ENCODE measurements around the gene CDH8. TPM values are rescaled to one million over a fixed set of nuclear protein-coding genes. Genes with fewer than 3 reads are reported as not detected.

Gene CDH8
- polyA plus RNA-seq, 1 of the 3 experiments (the other 2 are of a cell fraction), result 0.05 TPM

DNA sequence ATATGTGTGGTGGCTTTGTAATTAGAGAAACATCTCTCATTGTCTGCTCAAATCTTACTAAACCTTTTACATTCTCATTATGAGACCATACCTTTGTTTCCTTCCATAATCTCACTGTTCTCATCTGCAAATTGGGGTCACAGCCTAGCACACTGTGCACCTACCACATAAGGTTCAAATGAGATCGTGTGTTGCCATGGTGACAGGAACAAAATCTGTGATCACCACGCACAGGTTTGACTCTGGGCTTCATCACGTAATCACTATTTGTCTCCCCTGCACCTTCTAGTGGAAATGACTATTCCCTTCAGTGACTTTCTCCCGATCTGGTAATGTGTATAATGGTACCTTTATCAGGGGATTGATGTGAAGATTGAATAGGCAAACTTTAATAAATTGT lies 26.1 kb downstream of the CDH8 start (continued):
- TF ChIP-seq, protein P1, sequence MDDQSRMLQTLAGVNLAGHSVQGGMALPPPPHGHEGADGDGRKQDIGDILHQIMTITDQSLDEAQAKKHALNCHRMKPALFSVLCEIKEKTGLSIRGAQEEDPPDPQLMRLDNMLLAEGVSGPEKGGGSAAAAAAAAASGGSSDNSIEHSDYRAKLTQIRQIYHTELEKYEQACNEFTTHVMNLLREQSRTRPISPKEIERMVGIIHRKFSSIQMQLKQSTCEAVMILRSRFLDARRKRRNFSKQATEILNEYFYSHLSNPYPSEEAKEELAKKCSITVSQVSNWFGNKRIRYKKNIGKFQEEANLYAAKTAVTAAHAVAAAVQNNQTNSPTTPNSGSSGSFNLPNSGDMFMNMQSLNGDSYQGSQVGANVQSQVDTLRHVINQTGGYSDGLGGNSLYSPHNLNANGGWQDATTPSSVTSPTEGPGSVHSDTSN (IDR thresholded peaks at IDR 0.05), result no peak
- TF ChIP-seq RFX5 (IDR thresholded peaks at IDR 0.05; ENCODE audit: low read length) (no peak), TEAD4 (IDR thresholded peaks at IDR 0.05; ENCODE audit: borderline replicate concordance, insufficient read depth) (no peak), EZH2phosphoT487 (IDR thresholded peaks at IDR 0.05; ENCODE audit: borderline replicate concordance, low read depth) (no peak)

DNA sequence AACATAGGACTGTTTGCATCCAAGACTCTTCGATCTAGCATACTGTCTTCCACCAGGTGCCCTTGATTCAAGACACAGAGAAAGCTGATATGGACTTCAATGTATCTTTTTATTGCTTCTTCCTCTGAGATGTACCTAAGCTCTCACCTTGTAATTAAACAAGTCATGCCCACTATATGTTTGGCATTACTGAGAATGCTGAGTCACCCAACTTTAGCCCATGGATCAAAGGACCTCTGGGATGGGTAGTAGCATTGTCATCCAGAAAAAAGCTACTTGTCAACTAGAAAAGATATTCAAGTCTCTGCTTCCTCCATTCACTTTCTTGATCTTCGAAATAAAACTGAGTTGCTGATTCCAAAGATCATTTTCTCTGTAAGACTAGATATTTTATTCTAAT lies 37.8 kb downstream of the CDH8 start:
- Histone ChIP-seq H4K20me1 (ENCODE audit: insufficient read depth) (no peaks in the 10 kb centered on the region), H3K9me3 (no peaks in the 10 kb centered on the region), H3K27ac (ENCODE audit: low read depth in 2 of 2, low read length in 1 of 2) (no peak overlapping the region), H2AFZ (ENCODE audit: low read depth) (no peak overlapping the region), H3K79me2 (ENCODE audit: insufficient read depth) (no peaks in the 10 kb centered on the region), H3K4me3 (ENCODE audit: low read depth in 2 of 2, low read length in 1 of 2) (no peak overlapping the region), H3K4me1 (ENCODE audit: control insufficient read depth in 1 of 2, insufficient read depth in 2 of 2, low read depth in 1 of 2, low read length in 1 of 2) (no peaks in the 10 kb centered on the region), H3K4me2 (no peak overlapping the region), H3K36me3 (replicated peaks in 1 of 2; ENCODE audit: control insufficient read depth in 1 of 2, insufficient read depth in 2 of 2, low read length in 1 of 2) (no peaks in the 10 kb centered on the region), H3F3A (replicated peaks; ENCODE audit: insufficient read depth) (no peaks in the 10 kb centered on the region), H3K9ac (no peak overlapping the region), H3K9me2 (no peaks in the 10 kb centered on the region), H3K27me3 (ENCODE audit: insufficient read depth) (no peaks in the 10 kb centered on the region)
- ChIA-PET POLR2A (no interaction called here), CTCF (no interaction called here)
- no peak for DNase-seq
- 22% methylated on average over 2 of the region's 2 CpGs for WGBS (ENCODE audit: low lambda C conversion rate)
- TF ChIP-seq, protein P2, sequence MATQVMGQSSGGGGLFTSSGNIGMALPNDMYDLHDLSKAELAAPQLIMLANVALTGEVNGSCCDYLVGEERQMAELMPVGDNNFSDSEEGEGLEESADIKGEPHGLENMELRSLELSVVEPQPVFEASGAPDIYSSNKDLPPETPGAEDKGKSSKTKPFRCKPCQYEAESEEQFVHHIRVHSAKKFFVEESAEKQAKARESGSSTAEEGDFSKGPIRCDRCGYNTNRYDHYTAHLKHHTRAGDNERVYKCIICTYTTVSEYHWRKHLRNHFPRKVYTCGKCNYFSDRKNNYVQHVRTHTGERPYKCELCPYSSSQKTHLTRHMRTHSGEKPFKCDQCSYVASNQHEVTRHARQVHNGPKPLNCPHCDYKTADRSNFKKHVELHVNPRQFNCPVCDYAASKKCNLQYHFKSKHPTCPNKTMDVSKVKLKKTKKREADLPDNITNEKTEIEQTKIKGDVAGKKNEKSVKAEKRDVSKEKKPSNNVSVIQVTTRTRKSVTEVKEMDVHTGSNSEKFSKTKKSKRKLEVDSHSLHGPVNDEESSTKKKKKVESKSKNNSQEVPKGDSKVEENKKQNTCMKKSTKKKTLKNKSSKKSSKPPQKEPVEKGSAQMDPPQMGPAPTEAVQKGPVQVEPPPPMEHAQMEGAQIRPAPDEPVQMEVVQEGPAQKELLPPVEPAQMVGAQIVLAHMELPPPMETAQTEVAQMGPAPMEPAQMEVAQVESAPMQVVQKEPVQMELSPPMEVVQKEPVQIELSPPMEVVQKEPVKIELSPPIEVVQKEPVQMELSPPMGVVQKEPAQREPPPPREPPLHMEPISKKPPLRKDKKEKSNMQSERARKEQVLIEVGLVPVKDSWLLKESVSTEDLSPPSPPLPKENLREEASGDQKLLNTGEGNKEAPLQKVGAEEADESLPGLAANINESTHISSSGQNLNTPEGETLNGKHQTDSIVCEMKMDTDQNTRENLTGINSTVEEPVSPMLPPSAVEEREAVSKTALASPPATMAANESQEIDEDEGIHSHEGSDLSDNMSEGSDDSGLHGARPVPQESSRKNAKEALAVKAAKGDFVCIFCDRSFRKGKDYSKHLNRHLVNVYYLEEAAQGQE (IDR thresholded peaks at IDR 0.05; ENCODE audit: low read depth, low read length), result no peak
- TF ChIP-seq EZH2phosphoT487 (IDR thresholded peaks at IDR 0.05; ENCODE audit: borderline replicate concordance, low read depth), result no peak

DNA sequence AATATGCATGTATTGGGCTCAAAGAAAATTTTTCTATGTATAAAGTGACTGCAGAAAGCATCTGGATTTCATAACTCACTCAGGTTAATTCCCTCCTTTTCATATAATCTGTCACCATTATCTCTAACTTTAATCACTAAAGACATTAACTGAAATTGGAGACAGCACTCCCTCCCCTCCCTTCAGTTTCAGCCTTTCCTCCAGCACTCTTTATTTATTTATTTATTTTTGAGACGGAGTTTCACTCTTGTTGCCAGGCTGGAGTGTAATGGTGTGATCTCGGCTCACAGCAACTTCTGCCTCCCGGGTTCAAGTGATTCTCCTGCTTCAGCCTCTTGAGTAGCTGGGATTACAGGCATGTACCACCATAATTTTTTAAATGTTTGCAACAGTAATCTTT lies 43.1 kb downstream of the CDH8 start:
- DNase-seq, result no peak
- H3F3A ChIP-seq (replicated peaks; ENCODE audit: insufficient read depth), result no peaks in the 10 kb centered on the region
- ChIA-PET CTCF (no interaction called here), POLR2A (no interaction called here)
- H3K4me3 ChIP-seq (ENCODE audit: low read depth in 2 of 2, low read length in 1 of 2), result no peak overlapping the region
- H3K4me2 ChIP-seq, result no peak overlapping the region
- H3K9me3 ChIP-seq, result no peaks in the 10 kb centered on the region
- TF ChIP-seq, protein P3, sequence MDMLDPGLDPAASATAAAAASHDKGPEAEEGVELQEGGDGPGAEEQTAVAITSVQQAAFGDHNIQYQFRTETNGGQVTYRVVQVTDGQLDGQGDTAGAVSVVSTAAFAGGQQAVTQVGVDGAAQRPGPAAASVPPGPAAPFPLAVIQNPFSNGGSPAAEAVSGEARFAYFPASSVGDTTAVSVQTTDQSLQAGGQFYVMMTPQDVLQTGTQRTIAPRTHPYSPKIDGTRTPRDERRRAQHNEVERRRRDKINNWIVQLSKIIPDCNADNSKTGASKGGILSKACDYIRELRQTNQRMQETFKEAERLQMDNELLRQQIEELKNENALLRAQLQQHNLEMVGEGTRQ (IDR thresholded peaks at IDR 0.05; ENCODE audit: borderline replicate concordance, low read depth, low read length), result no peak
- no peak for TF ChIP-seq JUND (IDR thresholded peaks at IDR 0.05)
- TF ChIP-seq, protein P1 (IDR thresholded peaks at IDR 0.05), result no peak
- TF ChIP-seq CHD2 (IDR thresholded peaks at IDR 0.05; ENCODE audit: low read length, partially characterized antibody), result no peak
- no peak for TF ChIP-seq NRF1 (IDR thresholded peaks at IDR 0.05; ENCODE audit: low read depth, low read length)
- TF ChIP-seq GATA2 (CRISPR knock-in tag; IDR thresholded peaks at IDR 0.05), result no peak
- no peak for TF ChIP-seq RXRA (IDR thresholded peaks at IDR 0.05; ENCODE audit: borderline replicate concordance, low read depth)
- TF ChIP-seq YY1 (IDR thresholded peaks at IDR 0.05; ENCODE audit: low read depth), result no peak
- TF ChIP-seq POLR2AphosphoS5 (IDR thresholded peaks at IDR 0.05; ENCODE audit: low read depth, low read length), result no peak
- no peak for TF ChIP-seq TCF12 (IDR thresholded peaks at IDR 0.05)
- TF ChIP-seq EZH2phosphoT487 (IDR thresholded peaks at IDR 0.05; ENCODE audit: borderline replicate concordance, low read depth), result no peak
- TF ChIP-seq GABPA (IDR thresholded peaks at IDR 0.05; ENCODE audit: low read depth), result no peak
- TF ChIP-seq, protein P4, sequence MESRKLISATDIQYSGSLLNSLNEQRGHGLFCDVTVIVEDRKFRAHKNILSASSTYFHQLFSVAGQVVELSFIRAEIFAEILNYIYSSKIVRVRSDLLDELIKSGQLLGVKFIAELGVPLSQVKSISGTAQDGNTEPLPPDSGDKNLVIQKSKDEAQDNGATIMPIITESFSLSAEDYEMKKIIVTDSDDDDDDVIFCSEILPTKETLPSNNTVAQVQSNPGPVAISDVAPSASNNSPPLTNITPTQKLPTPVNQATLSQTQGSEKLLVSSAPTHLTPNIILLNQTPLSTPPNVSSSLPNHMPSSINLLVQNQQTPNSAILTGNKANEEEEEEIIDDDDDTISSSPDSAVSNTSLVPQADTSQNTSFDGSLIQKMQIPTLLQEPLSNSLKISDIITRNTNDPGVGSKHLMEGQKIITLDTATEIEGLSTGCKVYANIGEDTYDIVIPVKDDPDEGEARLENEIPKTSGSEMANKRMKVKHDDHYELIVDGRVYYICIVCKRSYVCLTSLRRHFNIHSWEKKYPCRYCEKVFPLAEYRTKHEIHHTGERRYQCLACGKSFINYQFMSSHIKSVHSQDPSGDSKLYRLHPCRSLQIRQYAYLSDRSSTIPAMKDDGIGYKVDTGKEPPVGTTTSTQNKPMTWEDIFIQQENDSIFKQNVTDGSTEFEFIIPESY (IDR thresholded peaks at IDR 0.05; ENCODE audit: borderline replicate concordance, low read depth), result no peak
- no peak for TF ChIP-seq MEF2A (IDR thresholded peaks at IDR 0.05; ENCODE audit: borderline replicate concordance, low read depth)
- TF ChIP-seq RAD21 (IDR thresholded peaks at IDR 0.05; ENCODE audit: low read length), result no peak
- no peaks in the 10 kb centered on the region for H3K27me3 ChIP-seq (ENCODE audit: insufficient read depth)
- no peaks in the 10 kb centered on the region for H4K20me1 ChIP-seq (ENCODE audit: insufficient read depth)
- WGBS (ENCODE audit: low lambda C conversion rate), result 21% methylated on average over 3 of the region's 3 CpGs
- no peak overlapping the region for H2AFZ ChIP-seq (ENCODE audit: low read depth)
- H3K4me1 ChIP-seq (ENCODE audit: control insufficient read depth in 1 of 2, insufficient read depth in 2 of 2, low read depth in 1 of 2, low read length in 1 of 2), result no peaks in the 10 kb centered on the region
- H3K27ac ChIP-seq (ENCODE audit: low read depth in 2 of 2, low read length in 1 of 2), result no peak overlapping the region
- H3K9ac ChIP-seq, result no peak overlapping the region
- H3K9me2 ChIP-seq, result no peaks in the 10 kb centered on the region
- no peaks in the 10 kb centered on the region for H3K79me2 ChIP-seq (ENCODE audit: insufficient read depth)
- H3K36me3 ChIP-seq (replicated peaks in 1 of 2; ENCODE audit: control insufficient read depth in 1 of 2, insufficient read depth in 2 of 2, low read length in 1 of 2), result no peaks in the 10 kb centered on the region

Measured in SK-N-SH (cell line).